Stimulated activated naive B cell treated with anti-CD40 and anti-IgM and Interleukin-4, amounts not matched to agents 10 μg/mL and 1 μg/mL and 100 μg/mL, for 72 hours (primary cell): Measurements from ENCODE around the gene PSMB8.
"Not testable (repeated sequence)": the region's sequence is repeated elsewhere in the genome, so short reads cannot be mapped to it uniquely, and the experiment has no call there.

Source experiments
- ATAC-seq, 2 donors: fragments of 150-1000 bp; cut with Tn5 transposase; replicated peaks; 2 replicates each; pipeline ENCODE4 v1.10.0; 2021; ENCODE audit warnings: moderate library complexity in 1 of 2
- DNase-seq: peaks from one replicate; pipeline ENCODE4 v3.0.0; 2021
- H3K27ac Mint-ChIP-seq: one replicate; pipeline ENCODE4 v1.8.0; 2022; ENCODE audit warnings: mild to moderate bottlenecking, mixed read lengths
- H3K27me3 Mint-ChIP-seq, 2 donors: one replicate each; pipeline ENCODE4 v1.8.0; 2022; ENCODE audit warnings: mixed read lengths in 2 of 2
- H3K36me3 Mint-ChIP-seq, 2 donors: one replicate each; pipeline ENCODE4 v1.8.0; 2022; ENCODE audit warnings: mixed read lengths in 2 of 2, mild to moderate bottlenecking in 1 of 2
- H3K4me1 Mint-ChIP-seq, 2 donors: one replicate each; pipeline ENCODE4 v1.8.0; 2022; ENCODE audit warnings: mixed read lengths in 2 of 2, mild to moderate bottlenecking in 1 of 2
- H3K4me3 Mint-ChIP-seq, 2 donors: one replicate each; pipeline ENCODE4 v1.8.0; 2022; ENCODE audit warnings: mild to moderate bottlenecking in 2 of 2, mixed read lengths in 2 of 2, moderate library complexity in 1 of 2
- H3K9me3 Mint-ChIP-seq, 2 donors: one replicate each; pipeline ENCODE4 v1.8.0; 2022; ENCODE audit warnings: mixed read lengths in 2 of 2, mild to moderate bottlenecking in 1 of 2

The PSMB8 gene

GRCh38 chr6:32843979-32844838, at the start of gene PSMB8:
TSS of gene PSMB8 (minus strand) at chr6:32844047. CDS start at chr6:32843996, 51 bp downstream.
- H3K36me3 Mint-ChIP-seq: peaks cover 78 to 88% of the 10 kb centered on the region in 2 donors
- peaks cover 0 to 1% of the 10 kb centered on the region in 2 donors for H3K9me3 Mint-ChIP-seq
- H3K4me1 Mint-ChIP-seq: peaks cover 65 to 87% of the 10 kb centered on the region in 2 donors
- H3K27me3 Mint-ChIP-seq: no peaks in the 10 kb centered on the region
- DNase-seq: peak; percentile 97
- peak; percentile 79 to 84 for ATAC-seq
- peak within 1 kb of the TSS; percentile 100 for H3K27ac Mint-ChIP-seq
- H3K4me3 Mint-ChIP-seq: peak within 1 kb of the TSS; percentile 98

GRCh38 chr6:32890831-32891230, 47.0 kb upstream of the PSMB8 start:
- H3K4me3 Mint-ChIP-seq: no peak overlapping the region
- no peak for DNase-seq
- no peak overlapping the region for H3K27ac Mint-ChIP-seq
- peaks cover 3 to 9% of the 10 kb centered on the region in 2 donors for H3K36me3 Mint-ChIP-seq
- no peak for ATAC-seq
- H3K4me1 Mint-ChIP-seq: peaks cover 34 to 73% of the 10 kb centered on the region in 2 donors
- H3K9me3 Mint-ChIP-seq: no peaks in the 10 kb centered on the region
- H3K27me3 Mint-ChIP-seq: no peaks in the 10 kb centered on the region

- DNase-seq: no peak
- Mint-ChIP-seq H3K4me1 (peaks cover 27 to 63% of the 10 kb centered on the region in 2 donors), H3K27ac (no peak overlapping the region), H3K36me3 (no peaks in the 10 kb centered on the region), H3K27me3 (no peaks in the 10 kb centered on the region), H3K4me3 (no peak overlapping the region), H3K9me3 (no peaks in the 10 kb centered on the region)
- no peak for ATAC-seq
These were observed 45.7 kb upstream of the PSMB8 start for GRCh38 chr6:32889533-32889932.

- no peak for DNase-seq
- ATAC-seq: no peak
- Mint-ChIP-seq H3K4me3 (no peak overlapping the region), H3K9me3 (no peaks in the 10 kb centered on the region), H3K27ac (no peak overlapping the region), H3K4me1 (peaks cover 34 to 70% of the 10 kb centered on the region in 2 donors), H3K36me3 (no peaks in the 10 kb centered on the region), H3K27me3 (no peaks in the 10 kb centered on the region)
These were observed 44.7 kb upstream of the PSMB8 start for GRCh38 chr6:32888576-32888975.

- H3K9me3 Mint-ChIP-seq: no peaks in the 10 kb centered on the region
- H3K27ac Mint-ChIP-seq: no peak overlapping the region
- DNase-seq: no peak
- no peaks in the 10 kb centered on the region for H3K27me3 Mint-ChIP-seq
- no peaks in the 10 kb centered on the region for H3K36me3 Mint-ChIP-seq
- H3K4me1 Mint-ChIP-seq: peaks cover 33 to 65% of the 10 kb centered on the region in 2 donors
- ATAC-seq: no peak
- no peak overlapping the region for H3K4me3 Mint-ChIP-seq
These were observed 43.8 kb upstream of the PSMB8 start for GRCh38 chr6:32887616-32888015.

GRCh38 chr6:32886681-32887383, 43.0 kb upstream of the PSMB8 start:
- H3K4me3 Mint-ChIP-seq: no peak overlapping the region
- peaks cover 36 to 63% of the 10 kb centered on the region in 2 donors for H3K4me1 Mint-ChIP-seq
- no peak overlapping the region for H3K27ac Mint-ChIP-seq
- no peak for ATAC-seq
- H3K27me3 Mint-ChIP-seq: no peaks in the 10 kb centered on the region
- H3K36me3 Mint-ChIP-seq: no peaks in the 10 kb centered on the region
- DNase-seq: no peak
- no peaks in the 10 kb centered on the region for H3K9me3 Mint-ChIP-seq

GRCh38 chr6:32885698-32886286, 41.9 kb upstream of the PSMB8 start:
- DNase-seq (no peak), ATAC-seq (peak; percentile 80)
- no peaks in the 10 kb centered on the region for H3K36me3 Mint-ChIP-seq
- peaks cover 33 to 63% of the 10 kb centered on the region in 2 donors for H3K4me1 Mint-ChIP-seq
- no peaks in the 10 kb centered on the region for H3K9me3 Mint-ChIP-seq
- no peak overlapping the region for H3K27ac Mint-ChIP-seq
- H3K4me3 Mint-ChIP-seq: no peak overlapping the region
- no peaks in the 10 kb centered on the region for H3K27me3 Mint-ChIP-seq

GRCh38 chr6:32883789-32884188, 39.9 kb upstream of the PSMB8 start:
- Mint-ChIP-seq H3K9me3 (no peaks in the 10 kb centered on the region), H3K27ac (peak overlapping the region; percentile 22), H3K27me3 (peaks cover 7 to 10% of the 10 kb centered on the region in 2 donors), H3K4me3 (no peak overlapping the region), H3K4me1 (peaks cover 36 to 54% of the 10 kb centered on the region in 2 donors), H3K36me3 (peaks cover 2 to 12% of the 10 kb centered on the region in 2 donors)
- ATAC-seq: no peak
- no peak for DNase-seq

GRCh38 chr6:32882879-32883250, 39.0 kb upstream of the PSMB8 start:
- H3K4me3 Mint-ChIP-seq: no peak overlapping the region
- DNase-seq (no peak), ATAC-seq (peak in 1 of 2 donors; percentile 62)
- peaks cover 2 to 12% of the 10 kb centered on the region in 2 donors for H3K36me3 Mint-ChIP-seq
- H3K4me1 Mint-ChIP-seq: peaks cover 34 to 49% of the 10 kb centered on the region in 2 donors
- H3K27me3 Mint-ChIP-seq: peaks cover 7 to 12% of the 10 kb centered on the region in 2 donors
- H3K27ac Mint-ChIP-seq: no peak overlapping the region
- no peaks in the 10 kb centered on the region for H3K9me3 Mint-ChIP-seq

- peaks cover 7 to 15% of the 10 kb centered on the region in 2 donors for H3K27me3 Mint-ChIP-seq
- DNase-seq, ATAC-seq, H3K9me3 Mint-ChIP-seq, H3K27ac Mint-ChIP-seq, H3K4me3 Mint-ChIP-seq: not testable (repeated sequence)
- peaks cover 24 to 31% of the 10 kb centered on the region in 2 donors for H3K4me1 Mint-ChIP-seq
- H3K36me3 Mint-ChIP-seq: peaks cover 2 to 12% of the 10 kb centered on the region in 2 donors
These were observed 37.1 kb upstream of the PSMB8 start for GRCh38 chr6:32880962-32881361.

- DNase-seq (no peak), ATAC-seq (no peak)
- Mint-ChIP-seq H3K4me3 (peak overlapping the region; percentile 64 to 66), H3K36me3 (peaks cover 2 to 12% of the 10 kb centered on the region in 2 donors), H3K9me3 (no peaks in the 10 kb centered on the region), H3K27ac (peak overlapping the region; percentile 77), H3K4me1 (peaks cover 23 to 29% of the 10 kb centered on the region in 2 donors), H3K27me3 (peaks cover 7 to 15% of the 10 kb centered on the region in 2 donors)
These were observed 35.8 kb upstream of the PSMB8 start for GRCh38 chr6:32879691-32880090.

GRCh38 chr6:32876603-32877002, 32.8 kb upstream of the PSMB8 start:
- peaks cover 12 to 15% of the 10 kb centered on the region in 2 donors for H3K4me1 Mint-ChIP-seq
- peaks cover 7 to 15% of the 10 kb centered on the region in 2 donors for H3K27me3 Mint-ChIP-seq
- DNase-seq (no peak), ATAC-seq (no peak)
- no peak overlapping the region for H3K27ac Mint-ChIP-seq
- H3K9me3 Mint-ChIP-seq: peaks cover 0 to 3% of the 10 kb centered on the region in 2 donors
- no peak overlapping the region for H3K4me3 Mint-ChIP-seq
- peaks cover 2 to 16% of the 10 kb centered on the region in 2 donors for H3K36me3 Mint-ChIP-seq

GRCh38 chr6:32873947-32874346, 30.1 kb upstream of the PSMB8 start:
- not testable (repeated sequence) for H3K27ac Mint-ChIP-seq, DNase-seq, H3K4me1 Mint-ChIP-seq, ATAC-seq, H3K27me3 Mint-ChIP-seq, H3K4me3 Mint-ChIP-seq, H3K9me3 Mint-ChIP-seq, H3K36me3 Mint-ChIP-seq

- no peak overlapping the region for H3K4me3 Mint-ChIP-seq
- peaks cover 0 to 8% of the 10 kb centered on the region in 2 donors for H3K36me3 Mint-ChIP-seq
- DNase-seq (peak; percentile 68), ATAC-seq (peak; percentile 72 to 77)
- peaks cover 0 to 3% of the 10 kb centered on the region in 2 donors for H3K9me3 Mint-ChIP-seq
- peaks cover 18 to 36% of the 10 kb centered on the region in 2 donors for H3K4me1 Mint-ChIP-seq
- no peaks in the 10 kb centered on the region for H3K27me3 Mint-ChIP-seq
- no peak overlapping the region for H3K27ac Mint-ChIP-seq
These were observed 24.5 kb upstream of the PSMB8 start for GRCh38 chr6:32868257-32868788.
